HL-60 (cell line): Measurements from ENCODE around the gene IPCEF1.
A peak's percentile ranks its signal among the peaks of the same experiment; 100 is the strongest.

ENCODE experiments used
- DNase-seq, 2 experiments: peaks; one replicate each; pipeline ENCODE4 v3.0.0-alpha.2; 2010 to 2020; ENCODE audit warnings: low read depth in 1 of 2, low spot score in 1 of 2
- H3K27ac ChIP-seq: fragments of 250-450 bp; sonication (Bioruptor Pico); replicated peaks from 2 replicates; pipeline ENCODE4 v1.5.1; 2020; ENCODE audit warnings: mild to moderate bottlenecking, moderate library complexity
- H3K27me3 ChIP-seq: fragments of 250-450 bp; sonication (Bioruptor Pico); 2 replicates; pipeline ENCODE4 v1.5.1; 2021; ENCODE audit warnings: mild to moderate bottlenecking, moderate library complexity; ENCODE audit not compliant: insufficient read depth, poor library complexity, severe bottlenecking
- H3K4me3 ChIP-seq: replicated peaks from 2 replicates; pipeline ENCODE4 v1.5.1; 2011; ENCODE audit warnings: mild to moderate bottlenecking, control low read depth, low read length; ENCODE audit not compliant: insufficient read depth
- CTCF ChIP-seq: IDR thresholded peaks from one replicate; pipeline ENCODE4 v1.5.1; 2011; ENCODE audit warnings: low read length, control low read depth, inconsistent platforms; ENCODE audit not compliant: insufficient read depth
- GABPA ChIP-seq: IDR thresholded peaks from 2 replicates; pipeline ENCODE4 v1.6.1; 2012; ENCODE audit warnings: low read depth
- POLR2AphosphoS5 ChIP-seq: IDR thresholded peaks from 2 replicates; pipeline ENCODE4 v1.6.1; 2012; ENCODE audit warnings: low read depth
- SPI1 ChIP-seq: IDR thresholded peaks from 2 replicates; pipeline ENCODE4 v1.6.1; 2012; ENCODE audit warnings: low read depth, mild to moderate bottlenecking, borderline replicate concordance
- TF ChIP-seq, protein P1 (sequence below): IDR thresholded peaks from 2 replicates; pipeline ENCODE4 v1.6.1; 2012; ENCODE audit warnings: low read depth; ENCODE audit not compliant: insufficient replicate concordance

The IPCEF1 gene

GRCh38 chr6:154360476-154360875 lies 3.9 kb upstream of the IPCEF1 start:
- TF ChIP-seq CTCF (no peak), SPI1 (no peak), POLR2AphosphoS5 (no peak), GABPA (no peak)
- TF ChIP-seq, protein P1, sequence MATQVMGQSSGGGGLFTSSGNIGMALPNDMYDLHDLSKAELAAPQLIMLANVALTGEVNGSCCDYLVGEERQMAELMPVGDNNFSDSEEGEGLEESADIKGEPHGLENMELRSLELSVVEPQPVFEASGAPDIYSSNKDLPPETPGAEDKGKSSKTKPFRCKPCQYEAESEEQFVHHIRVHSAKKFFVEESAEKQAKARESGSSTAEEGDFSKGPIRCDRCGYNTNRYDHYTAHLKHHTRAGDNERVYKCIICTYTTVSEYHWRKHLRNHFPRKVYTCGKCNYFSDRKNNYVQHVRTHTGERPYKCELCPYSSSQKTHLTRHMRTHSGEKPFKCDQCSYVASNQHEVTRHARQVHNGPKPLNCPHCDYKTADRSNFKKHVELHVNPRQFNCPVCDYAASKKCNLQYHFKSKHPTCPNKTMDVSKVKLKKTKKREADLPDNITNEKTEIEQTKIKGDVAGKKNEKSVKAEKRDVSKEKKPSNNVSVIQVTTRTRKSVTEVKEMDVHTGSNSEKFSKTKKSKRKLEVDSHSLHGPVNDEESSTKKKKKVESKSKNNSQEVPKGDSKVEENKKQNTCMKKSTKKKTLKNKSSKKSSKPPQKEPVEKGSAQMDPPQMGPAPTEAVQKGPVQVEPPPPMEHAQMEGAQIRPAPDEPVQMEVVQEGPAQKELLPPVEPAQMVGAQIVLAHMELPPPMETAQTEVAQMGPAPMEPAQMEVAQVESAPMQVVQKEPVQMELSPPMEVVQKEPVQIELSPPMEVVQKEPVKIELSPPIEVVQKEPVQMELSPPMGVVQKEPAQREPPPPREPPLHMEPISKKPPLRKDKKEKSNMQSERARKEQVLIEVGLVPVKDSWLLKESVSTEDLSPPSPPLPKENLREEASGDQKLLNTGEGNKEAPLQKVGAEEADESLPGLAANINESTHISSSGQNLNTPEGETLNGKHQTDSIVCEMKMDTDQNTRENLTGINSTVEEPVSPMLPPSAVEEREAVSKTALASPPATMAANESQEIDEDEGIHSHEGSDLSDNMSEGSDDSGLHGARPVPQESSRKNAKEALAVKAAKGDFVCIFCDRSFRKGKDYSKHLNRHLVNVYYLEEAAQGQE = no peak
- H3K27me3 ChIP-seq = no peaks in the 10 kb centered on the region
- DNase-seq = no peak
- no peak overlapping the region for H3K4me3 ChIP-seq
- H3K27ac ChIP-seq = no peak overlapping the region

GRCh38 chr6:154359679-154360078 lies 3.1 kb upstream of the IPCEF1 start:
- Histone ChIP-seq H3K27me3 (no peaks in the 10 kb centered on the region), H3K4me3 (no peak overlapping the region), H3K27ac (no peak overlapping the region)
- no peak for DNase-seq
- TF ChIP-seq GABPA = no peak
- TF ChIP-seq POLR2AphosphoS5 = no peak
- TF ChIP-seq CTCF = no peak
- TF ChIP-seq, protein P1 = no peak
- no peak for TF ChIP-seq SPI1

- peak in 1 of 2 experiments; percentile 67 for DNase-seq
- Histone ChIP-seq H3K27me3 (no peaks in the 10 kb centered on the region), H3K27ac (peak overlapping the region; percentile 45), H3K4me3 (peak overlapping the region; percentile 17; the same call in 1 of the 2 replicates)
- 0 out of 2 replicates have a peak, but pooled peaks have one; percentile 29 for TF ChIP-seq GABPA
- peak; percentile 43; the same call in 1 of the 2 replicates for TF ChIP-seq SPI1
- no peak for TF ChIP-seq CTCF
- TF ChIP-seq, protein P1 = no peak
- TF ChIP-seq POLR2AphosphoS5 = no peak
Observed at GRCh38 chr6:154359161-154359574, 2.6 kb upstream of the IPCEF1 start.
